ENCODE data around the gene ZNF593OS.

ZNF593OS gene

GRCh38 chr1:26124418-26125331 lies 47.0 kb downstream of the ZNF593OS start:
- DNase-seq, result no peak

- DNase-seq, result no peak
These were observed 48.4 kb downstream of the ZNF593OS start for GRCh38 chr1:26122988-26123973.

GRCh38 chr1:26121854-26122773 lies 49.5 kb downstream of the ZNF593OS start:
- DNase-seq, result no peak

DNA sequence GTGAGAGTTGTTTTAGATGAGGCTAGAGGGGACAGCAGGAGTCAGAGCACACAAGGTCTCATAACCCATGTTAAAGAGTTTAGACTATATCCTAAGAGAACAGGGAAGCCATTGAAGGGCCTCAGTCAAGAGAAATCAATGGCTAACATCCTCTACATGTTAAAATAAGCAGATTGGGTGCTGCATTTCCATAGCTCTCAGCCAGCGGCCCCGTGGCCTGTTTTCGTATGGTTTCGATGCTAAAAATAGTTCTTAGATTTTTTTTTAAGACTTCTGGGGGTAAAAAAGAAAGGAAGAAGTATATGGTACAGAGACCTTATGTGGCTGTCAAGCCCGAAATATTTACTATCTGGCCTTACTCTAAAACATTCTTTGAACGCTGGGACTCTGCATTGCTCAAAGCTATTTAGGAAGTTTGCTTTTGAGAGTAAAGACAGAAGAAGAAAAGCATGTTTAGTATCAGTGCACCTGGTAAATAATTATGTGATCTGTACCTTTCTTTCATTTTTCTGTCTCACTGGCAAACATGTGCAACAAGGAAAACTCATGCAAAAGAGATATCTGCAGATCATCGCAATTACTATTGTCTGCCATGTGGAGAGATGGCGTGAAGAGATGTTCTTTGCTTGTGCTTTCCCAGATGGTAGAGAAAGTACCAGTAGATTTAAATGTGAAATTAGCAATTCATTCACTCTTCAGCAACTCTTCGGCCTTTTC lies 51.6 kb downstream of the ZNF593OS start:
- no peak for DNase-seq

Measured in activated gamma-delta T cell treated with Interleukin-2 at 50 U/mL for 16 hours (primary cell).